H1 (cell line): ENCODE measurements around the gene IL17D. TPM values are rescaled to one million over a fixed set of nuclear protein-coding genes. Genes with fewer than 3 reads are reported as not detected.

Experiments
- CTCF ChIA-PET: fragments of 300-600 bp; sonication (Branson Sonifier 250); formaldehyde crosslinking; loops from one replicate; lab custom pipeline; 2021; ENCODE audit not compliant: partially characterized antibody; lab: Charles Lee
- POLR2A ChIA-PET: fragments of 300-600 bp; sonication (Branson Sonifier 250); formaldehyde crosslinking; loops from one replicate; lab custom pipeline; 2021; ENCODE audit warnings: inconsistent platforms; ENCODE audit not compliant: partially characterized antibody; lab: Charles Lee
- DNase-seq, 2 experiments: peaks; one replicate each; pipeline versions ENCODE4 v3.0.0 to v3.0.0-alpha.2; 2010 to 2022; ENCODE audit warnings: low spot score in 2 of 2, low read depth in 1 of 2, mixed read lengths in 1 of 2
- FAIRE-seq: peaks from 2 replicates; lab custom pipeline; 2011; peaks lifted over from hg19 to GRCh38; lab: Jason Lieb, UNC
- H2AFZ ChIP-seq: 2 replicates; pipeline ENCODE4 v1.8.1; 2012; ENCODE audit warnings: low read length, inconsistent platforms
- H2AK5ac ChIP-seq: 2 replicates; pipeline ENCODE4 v1.6.1; 2013; ENCODE audit warnings: low read depth, low read length
- H2BK120ac ChIP-seq: replicated peaks from 2 replicates; pipeline ENCODE3; 2013; ENCODE audit warnings: low read depth, low read length, inconsistent platforms
- H2BK12ac ChIP-seq: 2 replicates; pipeline ENCODE4 v1.6.1; 2013; ENCODE audit warnings: low read depth, low read length
- H2BK15ac ChIP-seq: 2 replicates; pipeline ENCODE4 v1.6.1; 2013; ENCODE audit warnings: low read length
- H2BK20ac ChIP-seq: 2 replicates; pipeline ENCODE4 v1.6.1; 2013; ENCODE audit warnings: low read length
- H2BK5ac ChIP-seq: 2 replicates; pipeline ENCODE4 v1.6.1; 2013; ENCODE audit warnings: low read depth, low read length
- H3K14ac ChIP-seq: 2 replicates; pipeline ENCODE4 v1.6.1; 2013; ENCODE audit warnings: inconsistent platforms; ENCODE audit not compliant: insufficient read length
- H3K18ac ChIP-seq: 2 replicates; pipeline ENCODE4 v1.6.1; 2013; ENCODE audit warnings: low read length; ENCODE audit errors: extremely low read depth
- H3K23ac ChIP-seq: 2 replicates; pipeline ENCODE4 v1.6.1; 2013; ENCODE audit warnings: inconsistent platforms; ENCODE audit not compliant: insufficient read length
- H3K23me2 ChIP-seq: 2 replicates; pipeline ENCODE4 v1.6.1; 2013; ENCODE audit warnings: low read depth, low read length
- H3K27ac ChIP-seq: 2 replicates; pipeline ENCODE4 v1.6.1; 2011; ENCODE audit warnings: low read depth, low read length, inconsistent platforms
- H3K27me3 ChIP-seq, 4 experiments: replicated peaks in 1 of 4; 1 replicate in 1 of 4; 2 replicates in 3 of 4; pipeline versions ENCODE4 v1.6.1 to v1.8.1; 2011 to 2013; ENCODE audit warnings: low read length in 3 of 4, mild to moderate bottlenecking in 3 of 4, inconsistent platforms in 2 of 4, mixed read lengths in 2 of 4, moderate library complexity in 1 of 4; ENCODE audit not compliant: control insufficient read depth in 3 of 4, insufficient read depth in 3 of 4; ENCODE audit errors: extremely low read depth in 1 of 4
- H3K36me3 ChIP-seq, 4 experiments: 2 replicates each; pipeline versions ENCODE4 v1.6.1 to v1.8.1; 2011 to 2013; ENCODE audit warnings: mild to moderate bottlenecking in 4 of 4, low read length in 3 of 4, moderate library complexity in 2 of 4, control low read depth in 1 of 4, inconsistent platforms in 1 of 4; ENCODE audit not compliant: insufficient read depth in 4 of 4, control insufficient read depth in 2 of 4
- H3K4ac ChIP-seq: replicated peaks from 2 replicates; pipeline ENCODE3; 2013; ENCODE audit warnings: low read length, low read depth, mixed read lengths, inconsistent platforms; ENCODE audit not compliant: insufficient read length
- H3K4me1 ChIP-seq, 4 experiments: replicated peaks in 1 of 4; 1 replicate in 1 of 4; 2 replicates in 3 of 4; pipeline versions ENCODE4 v1.6.1 to v1.8.1; 2011 to 2013; ENCODE audit warnings: low read length in 3 of 4, inconsistent platforms in 2 of 4, mixed read lengths in 1 of 4; ENCODE audit not compliant: insufficient read depth in 4 of 4, control insufficient read depth in 3 of 4
- H3K4me2 ChIP-seq, 2 experiments: 2 replicates each; pipeline versions ENCODE4 v1.6.1 to v1.8.1; 2011 to 2013; ENCODE audit warnings: low read depth in 2 of 2, low read length in 2 of 2, control low read depth in 1 of 2, inconsistent platforms in 1 of 2, mild to moderate bottlenecking in 1 of 2; ENCODE audit not compliant: insufficient read depth in 1 of 2
- H3K4me3 ChIP-seq, 4 experiments: fragments of 200-600, 300-600 bp in 1 of 4; sonication (generic), shearing (Covaris generic), sonication (Bioruptor Twin) in 1 of 4; 2 replicates each; pipeline versions ENCODE4 v1.5.1 to v1.8.1; 2011 to 2016; ENCODE audit warnings: low read length in 4 of 4, low read depth in 3 of 4, control low read depth in 2 of 4, inconsistent platforms in 2 of 4, mild to moderate bottlenecking in 2 of 4, mixed read lengths in 1 of 4, moderate library complexity in 1 of 4; ENCODE audit not compliant: insufficient read depth in 2 of 4; ENCODE audit errors: extremely low read depth in 1 of 4
- H3K56ac ChIP-seq: replicated peaks from 2 replicates; pipeline ENCODE3; 2013; ENCODE audit warnings: low read depth, mild to moderate bottlenecking, mixed read lengths, low read length, inconsistent platforms; ENCODE audit not compliant: insufficient read length
- H3K79me1 ChIP-seq: 2 replicates; pipeline ENCODE4 v1.6.1; 2013; ENCODE audit warnings: low read depth, low read length, control low read depth
- H3K79me2 ChIP-seq, 2 experiments: 2 replicates each; pipeline versions ENCODE4 v1.6.1 to v1.8.1; 2012 to 2013; ENCODE audit warnings: low read length in 2 of 2, mild to moderate bottlenecking in 2 of 2, inconsistent platforms in 1 of 2; ENCODE audit not compliant: insufficient read depth in 2 of 2, control insufficient read depth in 1 of 2
- H3K9ac ChIP-seq, 4 experiments: replicated peaks in 1 of 4; 1 replicate in 1 of 4; 2 replicates in 3 of 4; pipeline versions ENCODE4 v1.6.1 to v1.8.1; 2011 to 2013; ENCODE audit warnings: low read depth in 3 of 4, low read length in 3 of 4, control low read depth in 2 of 4, mild to moderate bottlenecking in 2 of 4, moderate library complexity in 2 of 4, inconsistent platforms in 1 of 4; ENCODE audit errors: extremely low read depth in 1 of 4
- H3K9me3 ChIP-seq, 2 experiments: 2 replicates each; pipeline versions ENCODE4 v1.6.1 to v1.8.1; 2012 to 2013; ENCODE audit warnings: mild to moderate bottlenecking in 2 of 2, moderate library complexity in 2 of 2, control low read depth in 1 of 2, inconsistent platforms in 1 of 2, low read depth in 1 of 2, low read length in 1 of 2, mixed read lengths in 1 of 2; ENCODE audit not compliant: insufficient read depth in 2 of 2
- H4K20me1 ChIP-seq, 2 experiments: replicated peaks in 1 of 2; 2 replicates each; pipeline versions ENCODE3 to v1.8.1; 2011 to 2013; ENCODE audit warnings: inconsistent platforms in 2 of 2, low read length in 2 of 2, mild to moderate bottlenecking in 1 of 2; ENCODE audit not compliant: insufficient read depth in 2 of 2, control insufficient read depth in 1 of 2
- H4K5ac ChIP-seq: 2 replicates; pipeline ENCODE4 v1.6.1; 2013; ENCODE audit warnings: low read length, low read depth, mixed read lengths, inconsistent platforms; ENCODE audit not compliant: insufficient read length
- H4K8ac ChIP-seq: 2 replicates; pipeline ENCODE4 v1.8.0; 2013; ENCODE audit warnings: mild to moderate bottlenecking, moderate library complexity, low read length, inconsistent platforms; ENCODE audit not compliant: insufficient read depth; ENCODE audit errors: extremely low read depth
- H4K91ac ChIP-seq: replicated peaks from 2 replicates; pipeline ENCODE3; 2013; ENCODE audit warnings: low read length, mixed read lengths, inconsistent platforms; ENCODE audit not compliant: insufficient read length
- MAFK ChIP-seq: IDR thresholded peaks from 2 replicates; pipeline ENCODE4 v1.6.1; 2012; ENCODE audit warnings: low read depth, mild to moderate bottlenecking, improper control_type of control experiment, low read length
- NRF1 ChIP-seq: IDR thresholded peaks from 2 replicates; pipeline ENCODE4 v1.6.1; 2011; ENCODE audit warnings: mild to moderate bottlenecking, low read depth, low read length, improper control_type of control experiment
- WGBS, 2 experiments: shearing (Covaris generic) in 1 of 2; methylation state at CpG; one replicate each; pipeline versions ENCODE4 v1.1.6 to v1.1.7; 2013 to 2015; ENCODE audit warnings: low lambda C conversion rate in 2 of 2, mixed read lengths in 2 of 2, inconsistent platforms in 1 of 2, low coverage in 1 of 2, missing lambda C conversion rate in 1 of 2; ENCODE audit not compliant: insufficient replicate concordance in 2 of 2, insufficient coverage in 1 of 2, insufficient read length in 1 of 2; ENCODE audit errors: extremely low coverage in 1 of 2, missing lambda C conversion rate in 1 of 2; 5-methylcytosine and 5-hydroxymethylcytosine counted together
- polyA plus RNA-seq, 7 experiments: library from polyadenylated mRNA; depleted of rRNA in 3 of 7; stranded (reverse) in 5 of 7; unstranded in 2 of 7; fragments of >200 nt in 5 of 7; fragments of 200-250 nt in 2 of 7; gene quantifications; 1 replicate in 5 of 7; 2 replicates in 1 of 7; 4 replicates in 1 of 7; pipeline versions ENCODE4 v1.2.1 to v1.2.3, GENCODE V29; 2011 to 2013; ENCODE audit warnings: missing spikeins in 2 of 7, mixed read lengths in 2 of 7
- total RNA-seq: library from RNA; stranded (reverse); fragmentation: NEBNext Ultra II Directional; extraction: Animal tissue kit (Norgen Biotek cat#: 25700); gene quantifications from 2 replicates; pipeline ENCODE4 v1.2.1, GENCODE V29; 2021

IL17D gene
- total and polyA plus RNA-seq, 2 of the 8 experiments (the other 6 are each of a cell fraction or from before 2014, with no cell fraction given), result 0.56 to 0.59 TPM

GRCh38 chr13:20717581-20718542, 14.4 kb downstream of the IL17D start:
- POLR2A ChIA-PET, result interaction anchor here (1.2 to 1.4 kb wide), 2 partner anchors 12 to 55 kb away, joined by 3 read pairs; no protein-coding TSS in a partner anchor
- TF ChIP-seq MAFK (no peak), NRF1 (no peak)

More at GRCh38 chr13:20717581-20718542, 14.4 kb downstream of the IL17D start:
- Histone ChIP-seq H3K9ac (no peak overlapping the region), H3K23ac (no peak overlapping the region), H3K9me3 (no peaks in the 10 kb centered on the region; a peak in 1 of 4 replicates), H3K27me3 (peaks cover 2 to 29% (median 18%) of the 10 kb centered on the region in 4 experiments; a peak in 6 of 7 replicates), H2BK120ac (no peak overlapping the region), H4K8ac (no peak overlapping the region), H4K20me1 (peaks cover 0 to 10% of the 10 kb centered on the region in 2 experiments), H3K36me3 (no peaks in the 10 kb centered on the region), H3K4me3 (no peak overlapping the region), H2BK5ac (0 out of 2 replicates have a peak overlapping the region, but pooled peaks have one; percentile 71), H2BK12ac (peak overlapping the region; percentile 50; the same call in 1 of the 2 replicates), H2BK20ac (0 out of 2 replicates have a peak overlapping the region, but pooled peaks have one; percentile 90), H3K23me2 (peaks cover 15% of the 10 kb centered on the region), H2AK5ac (no peak overlapping the region), H3K18ac (no peak overlapping the region), H3K4me2 (no peak overlapping the region), H3K4me1 (peaks cover 1 to 9% (median 5%) of the 10 kb centered on the region in 4 experiments; a peak in 6 of 7 replicates), H4K5ac (no peak overlapping the region), H3K27ac (no peak overlapping the region), H3K79me1 (no peaks in the 10 kb centered on the region), H3K79me2 (no peaks in the 10 kb centered on the region), H4K91ac (no peak overlapping the region), H3K56ac (no peak overlapping the region), H2BK15ac (peak overlapping the region; percentile 92; the same call in 1 of the 2 replicates), H3K4ac (no peak overlapping the region), H2AFZ (no peak overlapping the region), H3K14ac (no peak overlapping the region)
- FAIRE-seq (no peak), DNase-seq (no peak)
- WGBS, 2 experiments, result 95% methylated on average over 34 of the region's 44 CpGs; no CpG with 5 or more reads in 1 of the 2 experiments
- CTCF ChIA-PET, result interaction anchor here (1.4 to 2.8 kb wide), 3 partner anchors 8 to 225 kb away, joined by 3 to 11 read pairs (median 8); partner anchors contain the start of gene IL17D
